Osteocyte (in vitro differentiated cells): Measurements from ENCODE around the gene RANBP6. TPM values are rescaled to one million over a fixed set of nuclear protein-coding genes. Genes with fewer than 3 reads are reported as not detected.

ENCODE experiments used
- DNase-seq: peaks from one replicate; pipeline ENCODE4 v3.0.0; 2021; ENCODE audit warnings: mixed read lengths; ENCODE audit not compliant: unreplicated experiment; ENCODE audit errors: extremely low spot score
- H3K27ac Mint-ChIP-seq: one replicate; pipeline ENCODE4 v1.8.0; 2021; ENCODE audit warnings: mild to moderate bottlenecking, mixed read lengths; ENCODE audit not compliant: unreplicated experiment
- H3K27me3 Mint-ChIP-seq: one replicate; pipeline ENCODE4 v1.8.0; 2021; ENCODE audit warnings: mixed read lengths; ENCODE audit not compliant: unreplicated experiment
- H3K36me3 Mint-ChIP-seq: one replicate; pipeline ENCODE4 v1.8.0; 2021; ENCODE audit warnings: mixed read lengths; ENCODE audit not compliant: unreplicated experiment
- H3K4me1 Mint-ChIP-seq: one replicate; pipeline ENCODE4 v1.8.0; 2021; ENCODE audit warnings: mixed read lengths; ENCODE audit not compliant: unreplicated experiment
- H3K4me3 Mint-ChIP-seq: one replicate; pipeline ENCODE4 v1.8.0; 2021; ENCODE audit warnings: mild to moderate bottlenecking, moderate library complexity, mixed read lengths; ENCODE audit not compliant: unreplicated experiment
- H3K9me3 Mint-ChIP-seq: one replicate; pipeline ENCODE4 v1.8.0; 2021; ENCODE audit warnings: mixed read lengths; ENCODE audit not compliant: unreplicated experiment
- CTCF ChIP-seq: fragments of 200-600 bp; sonication (generic); IDR thresholded peaks from 2 replicates; pipeline ENCODE4 v1.5.0; 2021; ENCODE audit warnings: antibody characterized with exemption, mild to moderate bottlenecking, moderate library complexity
- total RNA-seq: library from RNA; stranded (reverse); gene quantifications from 2 replicates; pipeline ENCODE4 v1.2.1, GENCODE V29; 2021

The RANBP6 gene
- total RNA-seq, 1 donor from 2014 or later: 16.4 TPM

DNA sequence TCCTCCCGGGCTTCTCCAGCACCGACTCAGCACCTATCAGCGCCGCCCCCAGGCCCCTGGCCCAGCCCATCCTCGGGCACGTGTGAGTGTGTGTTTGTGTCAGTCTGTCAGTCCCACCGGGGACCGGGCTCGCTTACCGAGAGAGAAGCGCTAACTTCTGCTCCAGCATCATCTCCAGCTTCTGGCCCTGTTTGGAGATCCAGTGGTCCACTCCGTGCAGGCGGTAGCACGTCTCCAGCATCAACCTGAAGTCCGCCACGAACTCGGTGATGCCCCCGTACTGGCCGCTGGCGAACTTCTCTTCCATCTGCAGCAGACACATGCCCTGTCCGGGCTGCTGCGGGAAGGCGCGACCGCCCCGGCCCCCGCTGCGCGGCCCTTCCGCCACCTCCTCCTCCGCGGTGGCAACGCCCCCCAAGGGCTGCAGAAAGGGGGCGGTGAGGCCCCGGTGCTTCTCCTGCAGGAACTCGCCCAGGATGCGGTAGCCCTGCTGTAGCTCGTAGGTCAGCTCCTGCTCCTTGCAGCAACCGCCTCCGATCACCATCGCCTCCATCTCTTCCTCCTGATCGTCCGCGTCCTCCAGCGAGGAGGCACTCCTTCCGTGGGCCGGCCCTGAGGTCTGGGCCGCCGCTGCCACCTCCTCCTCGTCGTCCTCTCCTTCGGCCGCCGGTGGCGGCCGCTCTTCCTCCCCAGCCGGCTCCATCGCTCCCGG, 8.2 kb downstream of the RANBP6 start:
- Mint-ChIP-seq H3K4me1 (peaks cover 38% of the 10 kb centered on the region), H3K27ac (peak overlapping the region; percentile 88), H3K36me3 (peaks cover 11% of the 10 kb centered on the region), H3K9me3 (no peaks in the 10 kb centered on the region), H3K4me3 (peak overlapping the region; percentile 90), H3K27me3 (no peaks in the 10 kb centered on the region)
- DNase-seq: peak; percentile 94
- no peak for TF ChIP-seq CTCF

DNA sequence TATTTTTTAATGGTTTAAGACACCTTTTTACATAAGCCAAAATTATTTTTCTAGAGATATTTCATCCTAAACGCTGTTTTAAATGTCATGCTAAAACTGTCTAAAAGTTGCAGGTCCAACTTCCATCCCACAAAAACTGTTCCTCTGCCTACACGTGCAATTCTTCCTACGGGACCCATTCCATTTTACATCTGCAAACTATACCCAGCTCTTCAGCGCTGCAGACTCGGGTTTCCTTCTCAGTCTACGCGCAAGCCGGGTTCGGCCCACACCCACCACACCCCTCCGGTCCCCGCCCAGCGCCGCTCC, 8.7 kb downstream of the RANBP6 start:
- H3K4me1 Mint-ChIP-seq: peaks cover 40% of the 10 kb centered on the region
- no peaks in the 10 kb centered on the region for H3K9me3 Mint-ChIP-seq
- H3K4me3 Mint-ChIP-seq: peak overlapping the region; percentile 90
- H3K27me3 Mint-ChIP-seq: no peaks in the 10 kb centered on the region
- peaks cover 10% of the 10 kb centered on the region for H3K36me3 Mint-ChIP-seq
- peak overlapping the region; percentile 88 for H3K27ac Mint-ChIP-seq
- DNase-seq: no peak
- no peak for TF ChIP-seq CTCF

- Mint-ChIP-seq H3K4me3 (no peak overlapping the region), H3K36me3 (peaks cover 7% of the 10 kb centered on the region), H3K9me3 (no peaks in the 10 kb centered on the region), H3K27ac (no peak overlapping the region), H3K27me3 (no peaks in the 10 kb centered on the region), H3K4me1 (peaks cover 17% of the 10 kb centered on the region)
- no peak for TF ChIP-seq CTCF
- DNase-seq: no peak
Observed at GRCh38 chr9:6000955-6001354, 14.5 kb downstream of the RANBP6 start.

- Mint-ChIP-seq H3K9me3 (no peaks in the 10 kb centered on the region), H3K36me3 (peaks cover 7% of the 10 kb centered on the region), H3K4me3 (no peak overlapping the region), H3K27me3 (no peaks in the 10 kb centered on the region), H3K4me1 (peaks cover 12% of the 10 kb centered on the region), H3K27ac (no peak overlapping the region)
- TF ChIP-seq CTCF: no peak
- DNase-seq: no peak
Observed at GRCh38 chr9:5999443-6000101, 15.9 kb downstream of the RANBP6 start.

GRCh38 chr9:5994493-5994892, 20.9 kb downstream of the RANBP6 start:
- Mint-ChIP-seq H3K4me1 (peaks cover 2% of the 10 kb centered on the region), H3K27ac (no peak overlapping the region), H3K36me3 (peaks cover 7% of the 10 kb centered on the region), H3K4me3 (no peak overlapping the region), H3K9me3 (no peaks in the 10 kb centered on the region), H3K27me3 (no peaks in the 10 kb centered on the region)
- TF ChIP-seq CTCF: no peak
- no peak for DNase-seq
